IPS DF 4.7 (cell line): ENCODE data around the gene TAF1C.
"Not testable (repeated sequence)": the region's sequence is repeated elsewhere in the genome, so short reads cannot be mapped to it uniquely, and the experiment has no call there.

Experiments used
- DNase-seq: peaks from one replicate; pipeline ENCODE4 v3.0.0-alpha.2; 2013; ENCODE audit warnings: low spot score; ENCODE audit errors: extremely low read depth

Gene TAF1C

DNA sequence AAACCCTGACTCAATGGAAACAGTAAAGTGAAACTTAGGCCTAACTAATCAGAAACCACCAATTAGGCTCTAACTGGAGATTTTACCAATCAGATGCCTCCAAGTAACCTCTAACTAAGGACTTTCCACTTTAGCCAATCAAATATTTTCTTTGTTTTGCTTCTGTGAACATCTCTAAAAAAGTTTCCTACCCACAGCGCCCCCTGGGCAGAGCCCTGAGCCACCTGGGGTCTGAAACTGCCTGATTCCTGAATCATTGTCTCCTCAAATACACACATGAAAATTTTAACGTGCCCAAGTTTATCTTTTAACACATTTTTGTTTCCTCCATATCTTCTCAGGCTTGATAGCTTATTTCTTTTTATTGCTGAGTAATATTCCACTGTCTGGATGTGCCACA is 23.1 kb upstream of the TAF1C start:
- DNase-seq = no peak

DNA sequence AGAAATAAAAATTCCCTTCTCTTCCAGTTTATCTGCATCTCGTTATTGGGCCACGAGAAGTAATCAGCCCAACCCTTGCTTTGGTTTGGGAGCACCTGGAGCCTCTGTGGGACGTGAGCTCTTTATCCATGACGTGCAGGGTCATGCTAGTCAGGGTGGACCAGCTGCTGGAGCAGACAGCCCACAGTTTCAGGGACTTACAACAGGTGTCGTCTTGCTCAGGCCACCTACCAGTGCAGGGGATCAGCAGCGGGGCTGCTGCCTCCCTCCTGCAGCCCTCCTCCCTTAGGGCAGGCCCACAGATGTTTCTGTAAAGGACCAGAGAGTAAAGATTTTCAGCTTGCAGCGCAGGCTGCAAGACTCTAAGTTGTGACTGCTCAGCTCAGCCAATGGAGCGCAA is 21.0 kb upstream of the TAF1C start:
- DNase-seq = no peak

DNA sequence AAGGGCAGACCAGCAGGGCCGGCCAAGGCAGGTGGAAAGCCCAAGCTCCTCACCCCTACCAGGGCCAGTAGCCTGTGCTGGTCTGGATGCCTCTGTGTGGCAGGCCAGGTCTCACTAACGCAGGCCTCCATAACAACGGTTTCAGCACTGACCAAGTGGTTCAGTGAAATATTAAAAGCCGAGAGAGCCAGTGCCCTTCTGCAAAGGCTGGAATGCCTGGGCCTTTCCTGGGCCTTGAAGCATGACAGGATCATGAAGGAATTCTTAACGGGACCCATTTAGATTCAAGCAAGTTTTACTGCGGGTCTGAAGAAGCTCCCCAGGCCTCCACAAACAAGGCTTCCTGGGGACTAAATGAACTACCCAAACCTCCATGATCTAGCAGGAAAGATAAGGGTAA is 20.4 kb upstream of the TAF1C start:
- no peak for DNase-seq

DNA sequence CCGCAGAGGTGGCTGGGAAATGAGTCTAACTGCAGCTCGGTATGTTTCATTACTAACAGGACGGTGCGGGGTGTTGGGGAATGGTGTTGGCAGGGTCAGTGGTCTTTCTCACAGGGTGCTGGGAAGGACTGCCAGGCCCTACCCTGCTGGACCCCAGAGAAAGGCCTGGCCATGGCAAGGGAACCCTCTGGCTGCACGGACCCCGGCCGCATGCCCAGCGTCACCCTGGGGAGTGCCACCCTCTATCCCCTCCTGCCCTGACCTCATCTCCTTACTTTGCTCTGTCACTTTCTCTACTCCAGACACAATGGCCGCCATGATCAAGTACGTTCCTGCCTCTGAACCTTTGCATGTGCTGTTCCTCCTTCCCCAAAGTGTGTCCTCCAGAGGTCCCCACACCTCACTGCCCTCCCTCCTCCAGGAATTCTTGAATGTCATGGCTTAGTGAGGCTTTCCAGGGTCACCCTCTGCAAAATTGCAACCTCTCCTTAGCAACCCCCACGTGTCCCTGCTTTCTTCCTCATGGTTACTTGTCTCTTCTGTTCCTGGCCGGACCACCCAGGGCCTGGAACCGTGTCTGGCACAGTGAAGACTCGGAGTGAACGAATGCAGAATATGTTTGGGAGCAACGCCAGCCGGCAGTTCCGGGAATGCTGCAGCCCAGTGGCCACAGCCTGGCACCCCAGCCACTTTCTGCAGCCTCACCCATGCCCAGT is 19.3 kb upstream of the TAF1C start:
- DNase-seq = no peak

DNA sequence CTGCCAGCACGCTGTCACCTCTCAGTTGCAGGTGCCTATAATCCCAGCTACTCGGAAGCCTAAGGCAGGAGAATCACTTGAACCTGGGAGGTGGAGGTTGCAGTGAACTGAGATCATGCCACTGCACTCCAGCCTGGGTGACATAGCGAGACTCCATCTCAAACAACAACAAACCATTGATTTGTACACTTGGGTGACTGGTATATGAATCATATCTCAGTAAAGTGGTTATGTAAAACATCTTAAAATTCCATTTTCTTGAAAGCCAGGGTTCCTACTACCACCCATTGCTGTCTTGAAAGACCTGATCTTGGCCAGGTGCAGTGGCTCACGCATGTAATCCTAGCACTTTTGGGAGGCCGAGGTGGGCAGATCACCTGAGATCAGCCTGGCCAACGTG is 18.3 kb upstream of the TAF1C start:
- not testable (repeated sequence) for DNase-seq

GRCh38 chr16:84204551-84204950 is 17.7 kb upstream of the TAF1C start:
- DNase-seq = not testable (repeated sequence)

GRCh38 chr16:84199861-84200260 is 13.0 kb upstream of the TAF1C start:
- no peak for DNase-seq

DNA sequence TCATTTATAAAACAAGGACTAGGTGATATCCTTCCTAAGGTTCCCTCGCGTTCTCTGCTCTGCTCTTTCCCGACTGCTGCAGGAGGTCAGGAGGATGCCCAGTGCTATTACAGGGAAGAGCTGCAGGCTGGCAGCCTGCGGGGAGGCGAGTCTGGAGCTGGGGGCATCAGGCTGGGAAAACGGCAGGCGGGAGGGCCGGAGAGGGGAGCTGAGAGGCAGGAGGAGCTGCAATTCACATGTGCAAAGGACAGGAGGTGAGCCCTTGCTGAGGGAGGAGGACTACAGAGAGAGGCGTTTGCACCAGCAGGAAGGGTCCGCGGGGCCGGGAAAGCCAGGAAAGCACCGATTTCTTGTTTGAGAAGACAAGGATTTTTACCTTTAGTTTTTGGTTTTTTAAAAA is 12.2 kb upstream of the TAF1C start:
- DNase-seq = no peak

DNA sequence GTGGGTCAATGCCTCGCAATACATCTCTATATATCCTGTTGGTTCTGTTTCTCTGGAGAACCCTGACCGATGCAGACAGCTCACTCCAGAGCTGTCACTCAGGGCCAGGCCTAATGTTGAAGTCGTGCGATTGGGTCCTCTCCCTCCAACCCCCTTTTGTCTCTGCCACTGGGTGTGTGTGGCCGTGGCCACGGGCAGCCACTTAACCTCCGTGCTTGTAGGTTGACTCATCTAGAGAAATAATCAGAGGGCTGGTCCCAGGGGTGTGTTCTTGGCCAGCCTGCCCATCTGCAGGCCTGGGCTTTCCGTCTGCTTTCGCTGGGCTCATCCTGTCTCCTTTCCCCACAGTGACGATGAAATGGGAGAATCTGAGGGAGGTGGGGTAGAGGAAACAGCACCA is 11.5 kb upstream of the TAF1C start:
- DNase-seq = no peak

- DNase-seq = no peak
Observed at GRCh38 chr16:84197466-84198128, 10.7 kb upstream of the TAF1C start.

GRCh38 chr16:84196727-84197394 is 10.0 kb upstream of the TAF1C start:
- no peak for DNase-seq

DNA sequence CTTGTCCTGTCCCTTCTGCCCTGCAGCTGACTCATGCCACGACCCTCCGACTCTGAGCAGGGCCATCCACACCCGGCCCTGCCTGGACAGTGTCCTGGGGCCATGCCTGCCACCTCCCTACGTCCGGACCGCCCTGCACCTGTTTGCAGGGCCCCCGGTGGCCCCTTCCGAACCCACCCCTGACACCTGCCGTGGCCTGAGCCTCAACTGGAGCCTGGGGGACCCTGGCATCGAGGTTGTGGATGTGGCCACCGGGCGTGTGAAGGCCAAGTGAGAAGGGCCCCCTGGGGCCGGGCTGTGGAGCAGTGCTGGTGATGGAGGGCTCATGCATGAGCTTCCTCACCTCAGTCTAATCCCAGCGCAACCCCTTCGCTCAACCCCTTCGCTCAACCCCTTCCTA is 9.2 kb upstream of the TAF1C start:
- no peak for DNase-seq

GRCh38 chr16:84195201-84196093 is 8.6 kb upstream of the TAF1C start:
- DNase-seq = no peak

- DNase-seq = no peak
Observed at GRCh38 chr16:84194470-84195200, 7.8 kb upstream of the TAF1C start.

GRCh38 chr16:84194018-84194417 is 7.2 kb upstream of the TAF1C start:
- DNase-seq = no peak

- DNase-seq = no peak
Observed at GRCh38 chr16:84193480-84193879, 6.6 kb upstream of the TAF1C start.

DNA sequence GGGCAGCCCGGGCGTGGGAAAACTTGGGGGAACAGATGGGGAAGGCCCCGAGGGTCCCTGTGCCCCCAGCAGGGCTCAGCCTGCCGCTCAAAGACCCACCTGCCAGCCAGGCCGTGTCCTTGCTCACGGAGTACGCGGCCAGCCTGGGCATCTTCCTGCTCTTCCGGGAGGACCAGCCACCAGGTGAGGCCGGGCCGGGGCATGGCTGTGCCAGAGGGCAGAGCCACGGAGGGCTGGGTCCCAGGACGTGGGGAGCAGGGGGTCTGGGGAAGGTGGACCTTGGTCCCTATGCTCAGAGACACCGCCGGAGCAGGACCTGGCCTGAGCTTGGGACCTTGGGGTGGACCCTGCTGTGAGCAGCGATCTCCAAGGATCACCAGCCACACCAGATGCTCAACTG is 4.6 kb upstream of the TAF1C start:
- no peak for DNase-seq

DNA sequence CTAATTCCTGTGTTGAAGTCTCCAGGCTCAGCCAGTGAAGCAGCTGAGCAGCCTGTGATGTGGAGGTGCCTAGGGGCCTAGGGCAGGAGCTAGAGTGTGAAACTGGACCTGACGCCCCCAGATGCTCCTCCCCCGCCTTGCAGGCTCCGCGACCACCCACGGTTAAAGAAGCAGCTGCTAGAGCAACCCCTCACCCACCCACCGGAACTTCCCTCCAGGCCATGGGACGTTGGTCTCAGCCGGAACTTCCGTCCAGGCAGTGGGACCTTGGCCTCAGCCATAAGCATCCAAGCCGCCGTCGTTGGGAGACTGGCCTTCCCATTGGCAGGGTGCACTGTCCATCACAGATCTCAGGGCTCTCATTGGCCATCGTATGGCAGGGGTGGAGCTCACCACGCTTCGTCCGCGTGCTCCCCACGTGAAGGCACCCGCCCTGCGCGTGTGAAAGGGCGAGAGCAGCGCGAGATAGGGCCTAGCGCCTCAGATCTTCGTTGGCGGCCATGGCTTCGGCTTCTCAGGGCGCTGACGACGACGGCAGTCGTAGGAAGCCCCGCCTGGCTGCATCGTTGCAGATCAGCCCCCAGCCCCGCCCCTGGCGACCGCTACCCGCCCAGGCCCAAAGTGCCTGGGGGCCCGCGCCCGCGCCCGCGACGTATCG is 4.0 kb upstream of the TAF1C start, which contains the start of gene ADAD2:
Gene ADAD2 (plus strand): TSS at position 427 of the 658 bp plus-strand sequence. CDS start 74 bp downstream, at position 501.
- no peak for DNase-seq

GRCh38 chr16:84184775-84185174 is 2.1 kb downstream of the TAF1C start:
- no peak for DNase-seq

DNA sequence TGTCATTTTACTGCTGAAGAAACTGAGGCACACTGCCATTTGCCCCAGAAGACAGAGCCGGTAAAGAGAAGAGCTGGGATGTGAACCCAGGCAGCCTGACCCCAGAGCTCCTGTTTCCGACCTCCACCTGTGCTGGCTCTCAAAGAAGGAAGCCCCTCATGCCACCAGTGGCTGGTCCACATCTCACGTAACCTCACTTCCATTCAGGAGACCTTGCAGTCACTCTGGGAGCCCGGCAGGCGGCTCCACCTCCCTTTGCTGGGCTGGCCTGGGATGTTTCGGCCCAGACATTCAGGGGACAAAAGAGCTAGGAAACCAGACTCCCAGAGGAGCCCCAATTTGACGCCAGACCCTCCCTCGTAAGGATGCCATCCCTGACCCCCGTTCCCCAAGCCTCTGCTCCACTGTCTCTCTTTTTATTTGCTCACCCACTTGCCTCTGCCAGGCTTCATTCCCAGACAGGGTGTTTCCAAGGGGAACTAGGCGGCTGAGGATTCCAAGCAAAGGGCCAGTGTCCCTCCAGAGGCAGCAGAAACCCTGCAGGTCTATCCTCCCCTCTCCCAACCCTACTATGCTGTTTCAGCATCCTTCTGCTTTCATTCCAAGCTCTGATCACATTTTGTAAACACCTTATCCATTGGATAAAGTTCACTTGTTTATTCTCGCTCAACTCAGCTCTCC is 2.8 kb downstream of the TAF1C start:
- DNase-seq = no peak
